DMS53 (cell line): ENCODE results near the gene ERMARD.

Source experiments
- DNase-seq: peaks from one replicate; lab custom pipeline; 2025; lab: John Stamatoyannopoulos, UW

Gene ERMARD

DNA sequence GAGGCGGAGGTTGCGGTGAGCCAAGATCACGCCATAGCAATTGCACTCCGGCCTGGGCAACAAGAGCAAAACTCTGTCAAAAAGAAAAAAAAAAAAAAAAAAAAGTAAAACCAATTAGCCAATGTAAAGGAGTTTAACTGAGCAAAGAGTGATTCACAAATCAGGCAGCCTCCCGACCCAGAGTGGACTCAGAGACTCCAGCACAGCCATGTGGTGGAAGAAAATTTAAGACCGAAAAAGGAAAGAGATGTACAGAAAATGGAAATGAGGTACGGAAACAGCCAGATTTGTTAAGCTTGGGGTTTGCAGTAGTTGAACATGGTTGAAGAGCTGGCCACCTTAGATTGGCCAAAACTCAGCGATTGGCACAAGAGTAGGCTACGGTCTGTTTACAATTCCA, 51.4 kb downstream of the ERMARD start:
- DNase-seq = no peak

DNA sequence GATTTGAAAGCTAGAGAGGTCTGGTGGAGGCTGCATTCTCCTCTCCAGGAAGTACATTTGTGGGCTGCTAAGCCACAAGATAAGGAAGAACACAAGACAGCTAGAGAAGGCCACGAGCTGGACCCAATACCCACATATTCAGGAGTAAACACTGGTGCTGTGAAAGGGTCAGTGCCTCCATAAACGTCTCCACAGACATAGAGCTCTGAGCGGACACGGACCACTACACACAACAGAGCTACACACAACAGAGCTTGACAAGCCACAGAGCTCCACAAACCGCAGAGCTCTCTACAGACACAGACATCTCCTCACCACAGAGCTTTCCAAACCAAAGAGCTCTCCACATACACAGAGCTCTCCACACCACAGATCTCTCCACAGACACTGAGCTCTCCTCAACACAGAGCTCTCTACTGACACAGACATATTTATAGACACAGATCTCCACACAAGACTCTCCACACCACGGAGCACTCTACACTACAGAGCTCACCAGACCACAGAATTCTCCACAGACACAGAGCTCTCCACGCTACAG, 51.9 kb downstream of the ERMARD start:
- no peak for DNase-seq

DNA sequence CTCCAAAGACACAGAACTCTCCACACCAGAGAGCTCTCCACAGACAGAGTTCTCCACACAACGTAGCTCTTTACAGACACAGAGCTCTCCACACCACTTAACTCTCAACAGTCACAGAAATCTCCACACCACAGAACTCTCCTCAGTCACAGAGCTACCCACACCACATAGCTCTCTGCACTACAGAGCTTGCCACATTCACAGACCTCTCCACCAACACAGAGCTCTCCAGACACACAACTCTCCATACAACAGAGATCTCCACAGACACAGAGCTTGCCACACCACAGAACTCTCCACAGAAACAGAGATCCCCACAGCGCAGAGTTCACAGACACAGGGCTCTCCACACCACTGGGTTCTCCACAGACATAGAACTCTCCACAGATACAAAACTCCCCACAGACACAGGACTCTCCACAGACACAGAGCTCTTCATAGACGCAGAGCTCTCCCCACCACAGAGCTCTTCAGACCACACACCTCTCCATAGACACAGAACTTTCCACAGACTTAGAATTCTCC, 52.5 kb downstream of the ERMARD start:
- no peak for DNase-seq

DNA sequence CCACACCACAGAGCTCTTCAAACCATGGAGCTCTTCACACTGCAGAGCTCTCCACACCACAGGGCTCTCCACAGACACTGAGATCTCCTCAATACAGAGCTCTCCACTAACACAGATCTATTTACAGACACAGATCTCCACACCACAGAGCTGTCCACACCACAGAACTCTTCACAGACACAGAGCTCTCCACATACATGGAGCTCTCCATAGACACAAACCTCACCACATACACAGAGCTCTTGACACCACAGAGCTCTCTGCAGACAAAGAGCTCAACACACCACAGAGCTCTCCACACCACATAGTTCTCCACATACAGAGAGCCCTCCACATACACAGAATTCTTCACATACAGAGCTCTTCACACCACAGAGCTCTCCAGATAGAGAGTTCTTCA, 53.0 kb downstream of the ERMARD start:
- DNase-seq = no peak

DNA sequence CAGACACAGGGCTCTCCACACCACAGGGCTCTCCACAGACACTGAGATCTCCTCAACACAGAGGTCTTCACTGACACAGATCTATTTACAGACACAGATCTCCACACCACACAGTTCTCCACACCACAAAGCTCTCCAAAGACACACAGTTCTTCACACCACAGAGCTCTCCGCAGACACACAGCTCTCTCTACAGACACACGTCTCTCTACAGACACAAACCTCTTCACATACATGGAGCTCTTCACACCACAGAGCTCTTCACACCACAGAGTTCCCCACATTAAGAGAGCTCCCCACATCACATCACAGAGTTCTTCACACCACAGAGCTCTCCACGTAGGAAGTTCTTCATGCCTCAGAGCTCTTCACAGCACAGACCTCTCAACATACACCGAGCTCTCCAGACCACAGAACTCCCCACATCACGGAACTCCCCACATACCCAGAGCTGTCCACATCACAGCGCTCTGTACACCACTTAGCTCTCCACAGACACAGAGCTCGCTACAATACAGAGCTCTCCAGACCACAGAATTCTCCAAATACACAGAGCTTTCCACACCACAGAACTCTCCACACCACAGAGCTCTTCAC, 53.9 kb downstream of the ERMARD start:
- no peak for DNase-seq

DNA sequence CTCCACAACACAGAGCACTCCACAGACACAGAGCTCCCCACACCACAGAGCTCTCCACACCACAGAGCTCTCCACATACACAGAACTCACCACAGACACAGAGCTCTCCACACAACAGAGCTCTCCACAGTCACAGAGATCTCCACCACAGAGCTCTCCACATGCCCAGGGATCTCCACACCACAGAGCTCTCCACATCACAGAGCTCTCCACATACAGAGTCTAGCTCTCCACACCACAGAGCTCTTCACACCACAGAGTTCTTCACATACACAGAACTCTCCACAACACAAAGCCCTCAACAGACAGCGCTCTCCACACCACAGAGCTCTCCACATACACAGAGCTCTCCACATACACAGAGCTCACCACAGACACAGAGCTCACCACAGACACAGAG, 55.3 kb downstream of the ERMARD start:
- DNase-seq = no peak

DNA sequence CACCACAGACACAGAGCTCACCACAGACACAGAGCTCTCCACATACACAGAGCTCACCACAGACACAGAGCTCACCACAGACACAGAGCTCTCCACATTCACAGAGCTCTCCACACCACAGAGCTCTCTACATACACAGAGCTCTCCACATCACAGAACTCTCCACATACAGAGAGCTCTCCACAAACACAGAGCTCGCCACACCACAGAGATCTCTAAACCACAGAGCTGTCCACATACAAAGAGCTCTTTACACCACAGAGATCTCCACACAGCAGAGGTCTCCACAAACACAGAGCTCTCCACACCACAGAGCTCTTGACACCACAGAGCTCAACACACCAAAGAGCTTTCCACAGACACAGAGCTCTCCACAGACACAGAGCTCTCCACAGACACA, 55.8 kb downstream of the ERMARD start:
- DNase-seq = no peak

DNA sequence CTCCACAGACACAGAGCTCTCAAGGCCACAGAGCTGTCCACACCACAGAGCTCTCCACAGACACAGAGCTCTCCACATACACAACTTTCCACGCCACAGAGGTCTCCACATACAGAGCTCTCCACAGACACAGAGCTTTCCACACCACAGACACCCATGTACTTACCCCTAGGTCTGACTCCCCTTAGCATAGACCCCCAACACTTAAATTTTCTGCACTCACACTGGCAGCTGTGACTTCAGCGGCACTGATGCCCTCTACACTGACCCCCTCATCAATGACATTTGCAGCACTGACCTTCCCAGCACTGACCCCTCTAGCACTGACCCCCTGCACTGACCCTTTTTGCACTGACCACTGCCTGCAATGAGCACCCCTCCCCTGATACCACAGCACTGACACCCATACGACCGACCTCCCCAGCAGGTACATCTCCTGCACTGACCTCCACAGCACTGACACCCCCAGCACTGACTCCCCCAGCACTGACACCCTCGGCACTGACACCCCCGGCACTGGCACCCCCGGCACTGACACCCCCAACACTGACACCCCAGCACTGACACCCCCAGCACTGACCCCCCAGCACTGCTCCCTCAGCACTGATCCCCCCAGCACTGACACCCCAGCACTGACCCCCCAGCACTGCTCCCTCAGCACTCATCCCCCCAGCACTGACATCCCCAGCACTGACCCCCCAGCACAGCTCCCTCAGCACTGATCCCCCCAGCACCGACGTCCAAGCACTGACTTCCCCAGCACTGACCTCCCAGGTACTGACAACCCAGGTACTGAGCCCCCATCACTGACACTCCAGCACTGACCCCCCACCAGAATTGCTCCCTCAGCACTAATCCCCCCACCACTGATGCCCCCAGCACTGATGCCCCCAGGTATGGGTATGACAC, 56.5 kb downstream of the ERMARD start:
- no peak for DNase-seq

DNA sequence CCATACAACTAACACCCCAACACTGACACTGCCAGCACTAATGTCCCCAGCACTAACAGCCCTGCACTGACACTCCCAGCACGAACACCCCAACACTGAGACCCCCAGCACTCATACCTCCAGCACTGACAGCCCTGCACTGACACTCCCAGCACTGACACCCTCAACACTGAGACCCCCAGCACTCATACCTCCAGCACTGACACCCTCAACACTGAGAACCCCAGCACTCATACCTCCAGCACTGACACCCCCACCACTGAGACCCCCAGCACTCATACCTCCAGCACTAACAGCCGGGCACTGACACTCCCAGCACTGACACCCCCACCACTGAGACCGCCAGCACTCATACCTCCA, 57.2 kb downstream of the ERMARD start:
- no peak for DNase-seq

DNA sequence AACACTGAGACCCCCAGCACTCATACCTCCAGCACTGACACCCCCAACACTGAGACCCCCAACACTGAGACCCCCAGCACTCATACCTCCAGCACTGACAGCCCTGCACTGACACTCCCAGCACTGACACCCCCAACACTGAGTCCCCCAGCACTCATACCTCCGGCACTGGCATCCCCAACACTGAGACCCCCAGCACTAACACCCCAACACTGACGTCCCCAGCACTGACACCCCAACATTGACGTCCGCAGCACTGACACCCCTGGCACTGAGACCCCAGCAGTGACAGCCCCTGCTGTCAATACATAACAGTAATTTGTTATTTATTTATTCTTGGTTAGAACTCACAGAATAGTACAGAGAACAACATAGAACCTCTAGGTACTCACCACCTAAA, 58.0 kb downstream of the ERMARD start:
- no peak for DNase-seq

DNA sequence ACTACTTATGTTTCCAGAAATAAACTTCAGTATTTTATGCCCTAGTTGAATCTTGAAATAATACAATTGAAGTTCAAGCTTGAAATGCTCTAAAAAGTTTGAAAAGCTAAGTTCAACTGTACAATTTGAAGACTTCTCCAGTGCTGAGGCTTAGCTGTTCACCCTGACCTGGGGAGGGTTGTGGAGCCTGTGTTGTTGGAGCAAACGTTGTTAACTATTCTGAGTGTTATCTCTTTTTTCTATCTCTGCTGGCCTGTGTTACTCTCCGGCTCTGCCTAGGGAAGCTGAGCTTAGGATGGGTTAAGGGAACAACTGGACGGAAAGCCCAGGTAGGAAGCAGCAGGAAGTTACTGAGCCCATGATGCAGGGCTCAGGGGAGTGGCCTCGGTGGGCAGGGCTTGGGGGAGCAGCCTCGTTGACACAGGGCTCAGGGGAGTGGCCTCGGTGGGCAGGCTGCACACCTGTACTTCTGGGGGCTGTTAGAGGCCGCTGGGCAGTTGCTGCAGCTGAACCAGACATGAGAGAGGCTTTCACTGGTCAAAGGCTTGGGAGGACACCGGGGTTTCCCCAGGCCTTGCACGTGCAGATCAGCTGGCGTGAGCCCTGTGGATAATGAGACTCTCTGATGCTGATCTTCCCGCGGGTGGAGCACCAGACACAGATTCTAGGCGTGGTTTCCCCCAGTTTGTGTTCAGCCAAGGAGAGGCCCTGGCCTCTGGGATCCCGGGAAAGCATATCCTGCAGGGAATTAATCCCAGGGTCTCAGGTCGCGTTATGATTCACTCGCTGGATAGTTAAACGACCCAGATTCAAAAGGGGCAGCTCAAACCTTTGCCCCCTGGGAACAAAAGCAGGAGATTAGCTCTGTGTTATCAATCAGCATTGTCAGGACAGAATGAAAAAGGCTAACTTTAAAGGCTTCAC, 58.9 kb downstream of the ERMARD start:
- peak; percentile 77 for DNase-seq

DNA sequence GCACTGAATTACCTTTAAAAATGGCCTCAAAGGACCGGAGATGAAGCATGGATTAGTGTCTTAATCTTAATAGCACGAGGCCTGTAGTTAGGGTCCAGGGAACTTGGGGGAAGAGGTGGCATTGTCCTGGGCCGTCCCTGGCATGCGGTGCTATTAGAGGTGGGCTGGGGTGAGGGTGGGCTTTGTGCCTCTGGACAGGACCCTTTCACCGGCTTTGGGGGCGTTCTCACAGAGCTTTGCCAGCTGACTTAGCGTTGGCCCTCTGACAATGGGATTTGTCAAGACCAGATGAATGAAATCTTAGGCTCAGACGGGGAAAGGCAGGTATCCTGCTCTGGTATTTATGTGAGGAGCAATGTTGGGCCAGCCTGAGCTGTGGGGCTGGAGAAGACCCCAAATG, 59.6 kb downstream of the ERMARD start:
- no peak for DNase-seq

DNA sequence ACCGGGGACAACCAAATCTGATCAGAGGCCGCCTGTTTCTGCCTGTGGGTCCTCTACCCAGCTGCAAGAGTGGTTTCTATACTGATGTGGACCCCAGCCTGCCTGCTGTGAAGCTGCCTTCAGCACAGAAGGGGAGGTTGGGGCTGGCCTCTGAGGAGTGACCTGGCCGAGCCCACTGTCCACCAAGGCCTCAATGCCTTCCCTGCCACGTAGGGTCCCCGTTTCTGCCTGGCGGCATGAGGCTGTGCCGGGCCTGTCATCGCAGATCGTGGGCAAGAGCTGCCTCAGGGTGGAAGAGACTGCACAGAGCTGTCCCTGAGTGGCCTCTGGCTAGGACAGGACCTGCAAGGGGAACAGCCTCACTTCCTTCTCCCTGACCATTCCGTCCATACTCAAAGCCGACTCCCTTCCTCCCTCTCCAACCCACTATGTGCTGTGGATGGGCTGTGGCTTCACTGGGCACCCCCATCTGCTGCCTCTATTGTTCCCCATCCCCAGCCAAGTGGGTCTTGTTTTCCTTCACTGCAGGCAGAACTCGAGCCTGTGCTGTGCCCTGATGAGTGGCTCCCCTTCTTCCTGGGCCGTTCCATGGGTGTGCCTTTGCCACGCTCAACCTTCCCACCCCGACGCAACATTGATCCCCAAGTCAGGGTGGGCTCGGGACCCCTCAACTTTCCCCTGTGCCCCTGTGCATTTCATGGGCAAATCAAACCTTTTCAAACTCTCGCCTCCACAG, 60.3 kb downstream of the ERMARD start:
- no peak for DNase-seq

DNA sequence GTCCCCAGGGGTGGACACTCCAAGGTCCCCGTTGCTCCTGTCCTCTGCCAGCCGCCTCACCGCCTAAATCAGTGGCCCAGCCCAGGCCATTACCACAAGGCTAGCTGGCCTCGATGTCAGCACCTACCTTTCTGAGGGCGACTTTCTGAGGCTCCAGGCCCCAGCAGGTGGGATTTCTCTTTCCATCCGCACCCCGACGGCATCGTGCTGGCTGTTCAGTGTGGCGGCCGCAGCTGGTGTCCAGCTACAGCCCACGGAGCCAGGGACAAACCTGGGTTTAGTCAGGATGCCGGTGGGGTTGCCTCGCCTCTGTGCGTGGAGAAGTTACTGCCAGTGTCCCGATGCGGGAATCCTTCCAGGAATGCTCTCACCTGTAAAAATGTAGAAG, 60.8 kb downstream of the ERMARD start:
- DNase-seq = no peak

DNA sequence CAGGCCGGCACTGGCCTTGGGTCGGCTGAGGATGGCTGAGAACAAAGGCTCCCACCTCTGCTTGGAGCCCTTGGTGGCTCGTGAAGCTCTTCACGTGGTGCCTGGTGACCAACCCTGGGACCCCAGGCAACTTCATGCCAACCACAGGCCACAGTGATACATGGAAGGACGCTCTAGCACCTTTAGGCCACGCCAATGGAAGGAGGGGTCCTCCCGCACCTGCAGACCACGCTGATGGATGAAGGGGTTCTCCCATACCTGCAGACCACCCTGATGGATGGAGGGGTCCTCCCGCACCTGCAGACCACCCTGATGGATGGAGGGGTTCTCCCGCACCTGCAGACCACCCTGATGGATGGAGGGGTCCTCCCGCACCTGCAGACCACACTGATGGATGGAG, 62.5 kb downstream of the ERMARD start:
- DNase-seq = no peak

DNA sequence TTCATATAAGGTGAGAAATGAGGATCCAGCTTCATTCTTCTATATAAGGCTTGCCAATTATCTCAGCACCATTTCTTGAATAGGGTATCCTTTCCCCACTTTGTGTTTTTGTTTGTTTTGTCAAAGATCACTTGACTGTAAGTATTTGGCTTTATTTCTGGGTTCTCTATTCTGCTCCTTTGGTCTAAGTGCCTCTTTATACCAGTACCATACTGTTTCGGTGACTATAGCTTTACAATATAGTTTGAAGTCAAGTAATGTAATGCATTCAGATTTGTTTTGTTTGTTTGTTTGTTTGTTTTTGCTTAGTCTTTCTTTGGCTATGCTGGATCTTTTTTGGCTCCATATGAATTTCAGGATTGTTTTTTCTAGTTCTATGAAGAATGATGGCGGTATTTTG, 64.6 kb downstream of the ERMARD start:
- DNase-seq = no peak

DNA sequence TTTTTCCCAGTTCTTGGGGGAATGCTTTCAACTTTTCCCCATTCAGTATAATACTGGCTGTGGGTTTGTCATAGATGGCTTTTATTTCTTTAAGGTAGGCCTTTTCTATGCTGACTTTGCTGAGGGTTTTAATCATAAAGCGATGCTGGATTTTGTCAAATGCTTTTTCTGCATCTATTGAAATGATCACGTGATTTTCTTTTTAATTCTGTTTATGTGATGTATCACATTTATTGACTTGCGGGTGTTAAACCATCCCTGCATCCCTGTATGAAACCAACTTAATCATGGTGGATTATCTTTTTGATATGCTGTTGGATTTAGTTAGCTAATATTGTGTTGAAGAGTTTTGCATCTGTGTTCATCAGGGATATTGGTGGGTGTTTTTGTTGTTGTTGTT, 65.6 kb downstream of the ERMARD start:
- DNase-seq = no peak

DNA sequence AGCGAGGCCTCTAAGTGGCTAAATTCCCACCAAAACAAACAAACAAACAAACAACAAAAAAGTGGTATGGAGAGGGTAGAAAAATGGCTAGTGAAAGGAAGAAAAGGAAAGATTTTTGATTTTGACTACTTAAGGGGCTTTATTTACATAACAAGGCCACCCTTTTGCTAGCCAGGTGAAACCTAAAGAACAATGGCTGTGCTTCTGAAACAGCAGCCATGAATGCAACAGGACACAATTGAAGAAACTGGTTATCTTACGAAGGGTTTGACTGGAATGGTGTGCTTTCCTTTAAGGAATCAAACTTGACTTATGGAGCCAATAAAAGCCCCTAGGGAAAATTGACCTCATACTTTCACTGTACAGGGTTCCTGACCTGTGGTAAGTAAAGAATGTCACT, 68.9 kb downstream of the ERMARD start:
- no peak for DNase-seq

DNA sequence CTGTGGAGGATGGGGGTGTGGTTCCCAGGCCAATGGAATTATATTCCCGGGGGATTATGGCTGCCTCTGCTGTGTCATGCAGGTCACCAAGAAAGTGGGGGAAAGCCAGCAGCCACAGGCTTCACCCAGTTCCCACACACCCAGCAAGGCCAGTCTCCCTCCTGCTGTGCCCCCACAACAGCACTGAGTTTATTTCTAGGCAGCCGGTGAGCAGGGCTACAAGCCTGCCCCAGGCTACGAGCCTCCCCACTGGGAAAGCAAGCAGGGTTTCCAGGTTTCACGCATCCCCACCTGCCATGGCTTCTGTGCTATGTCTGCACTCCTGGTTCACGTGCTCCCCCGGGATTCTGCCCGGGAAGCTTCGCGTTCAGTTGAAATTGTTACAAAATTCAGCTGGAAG, 72.6 kb downstream of the ERMARD start:
- DNase-seq = no peak

DNA sequence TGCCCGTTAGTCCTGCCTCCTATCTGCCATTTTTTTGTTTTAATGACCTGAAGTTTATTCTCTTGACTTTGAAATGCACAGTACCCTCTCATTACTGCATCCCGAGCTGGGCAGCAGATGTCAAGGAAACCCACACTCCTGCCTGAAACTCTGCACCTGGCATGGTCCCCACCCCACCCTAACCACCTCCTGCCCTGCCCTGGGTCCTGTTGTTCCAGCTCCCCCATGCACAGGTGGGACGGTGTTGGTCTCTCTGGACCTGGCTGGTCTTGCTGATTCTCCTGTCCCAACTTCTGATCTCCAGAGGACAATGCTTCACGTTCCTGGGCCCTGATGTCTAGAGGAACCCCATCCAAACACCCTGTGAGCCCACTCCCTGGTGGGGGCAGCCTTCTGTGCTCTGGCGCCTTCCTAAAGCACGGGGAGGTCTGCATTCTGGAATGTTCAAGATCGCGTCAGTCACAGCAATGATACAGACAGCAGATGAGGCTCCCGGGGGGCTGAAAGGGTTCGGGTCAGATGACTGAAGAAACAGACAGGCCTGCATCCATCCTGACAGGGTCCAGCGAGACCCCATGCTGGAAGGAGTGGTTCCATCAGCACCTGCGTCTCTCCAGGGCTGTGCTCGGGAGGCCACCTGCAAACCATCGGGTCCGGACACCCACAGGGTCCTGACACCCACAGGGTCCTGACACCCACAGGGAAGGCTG, 73.6 kb downstream of the ERMARD start:
- DNase-seq = no peak
